Measurements from ENCODE around the gene ABI3.
"Not testable (repeated sequence)": the region's sequence is repeated elsewhere in the genome, so short reads cannot be mapped to it uniquely, and the experiment has no call there.

ABI3 gene

GRCh38 chr17:49210158-49211029, at the start of gene ABI3, which contains the start of gene GNGT2:
Gene ABI3, plus strand, starts transcription at chr17:49210707. Its CDS starts 18 bp downstream, at chr17:49210725.
Gene GNGT2, minus strand, starts transcription at chr17:49210574. Its CDS starts 3,152 bp downstream, at chr17:49207422.
- H3K9ac ChIP-seq (ENCODE audit: low read depth in 1 of 2, low read length in 2 of 2): peak within 1 kb of the TSS; percentile 50 to 51
- H3K27me3 ChIP-seq (ENCODE audit: control insufficient read depth in 1 of 2, insufficient read depth in 2 of 2, low read length in 2 of 2): peaks cover 4 to 5% of the 10 kb centered on the region in 2 donors
- no peaks in the 10 kb centered on the region for H3K9me3 ChIP-seq (ENCODE audit: control insufficient read depth in 1 of 2, low read length in 2 of 2)
- H3K36me3 ChIP-seq (ENCODE audit: control insufficient read depth in 1 of 2, insufficient read depth in 2 of 2, low read length in 2 of 2): no peaks in the 10 kb centered on the region
- peaks cover 17 to 23% of the 10 kb centered on the region in 2 donors for H3K4me1 ChIP-seq (ENCODE audit: control insufficient read depth in 1 of 2, insufficient read depth in 2 of 2, low read length in 2 of 2)
- peak within 1 kb of the TSS; percentile 62 to 71 for H3K4me3 ChIP-seq (ENCODE audit: low read depth in 1 of 2, low read length in 2 of 2)
- peak within 1 kb of the TSS; percentile 56 for H3K27ac ChIP-seq (ENCODE audit: low read depth, low read length)

- Histone ChIP-seq H3K27ac (ENCODE audit: low read depth, low read length) (no peak overlapping the region), H3K9me3 (ENCODE audit: control insufficient read depth in 1 of 2, low read length in 2 of 2) (no peaks in the 10 kb centered on the region), H3K4me1 (ENCODE audit: control insufficient read depth in 1 of 2, insufficient read depth in 2 of 2, low read length in 2 of 2) (no peaks in the 10 kb centered on the region), H3K9ac (ENCODE audit: low read depth in 1 of 2, low read length in 2 of 2) (no peak overlapping the region), H3K27me3 (ENCODE audit: control insufficient read depth in 1 of 2, insufficient read depth in 2 of 2, low read length in 2 of 2) (peaks cover 9 to 20% of the 10 kb centered on the region in 2 donors), H3K4me3 (ENCODE audit: low read depth in 1 of 2, low read length in 2 of 2) (no peak overlapping the region), H3K36me3 (ENCODE audit: control insufficient read depth in 1 of 2, insufficient read depth in 2 of 2, low read length in 2 of 2) (no peaks in the 10 kb centered on the region)
These were observed 47.6 kb upstream of the ABI3 start for GRCh38 chr17:49162866-49163265.

GRCh38 chr17:49165143-49165542, 45.4 kb upstream of the ABI3 start:
- H3K27ac ChIP-seq (ENCODE audit: low read depth, low read length): no peak overlapping the region
- H3K36me3 ChIP-seq (ENCODE audit: control insufficient read depth in 1 of 2, insufficient read depth in 2 of 2, low read length in 2 of 2): no peaks in the 10 kb centered on the region
- no peak overlapping the region for H3K9ac ChIP-seq (ENCODE audit: low read depth in 1 of 2, low read length in 2 of 2)
- no peak overlapping the region for H3K4me3 ChIP-seq (ENCODE audit: low read depth in 1 of 2, low read length in 2 of 2)
- peaks cover 16 to 27% of the 10 kb centered on the region in 2 donors for H3K27me3 ChIP-seq (ENCODE audit: control insufficient read depth in 1 of 2, insufficient read depth in 2 of 2, low read length in 2 of 2)
- H3K4me1 ChIP-seq (ENCODE audit: control insufficient read depth in 1 of 2, insufficient read depth in 2 of 2, low read length in 2 of 2): no peaks in the 10 kb centered on the region
- no peaks in the 10 kb centered on the region for H3K9me3 ChIP-seq (ENCODE audit: control insufficient read depth in 1 of 2, low read length in 2 of 2)

GRCh38 chr17:49168706-49169105, 41.8 kb upstream of the ABI3 start:
- Histone ChIP-seq H3K9ac (ENCODE audit: low read depth in 1 of 2, low read length in 2 of 2) (no peak overlapping the region), H3K27me3 (ENCODE audit: control insufficient read depth in 1 of 2, insufficient read depth in 2 of 2, low read length in 2 of 2) (peaks cover 19 to 22% of the 10 kb centered on the region in 2 donors), H3K9me3 (ENCODE audit: control insufficient read depth in 1 of 2, low read length in 2 of 2) (no peaks in the 10 kb centered on the region), H3K4me1 (ENCODE audit: control insufficient read depth in 1 of 2, insufficient read depth in 2 of 2, low read length in 2 of 2) (no peaks in the 10 kb centered on the region), H3K4me3 (ENCODE audit: low read depth in 1 of 2, low read length in 2 of 2) (no peak overlapping the region), H3K36me3 (ENCODE audit: control insufficient read depth in 1 of 2, insufficient read depth in 2 of 2, low read length in 2 of 2) (no peaks in the 10 kb centered on the region), H3K27ac (ENCODE audit: low read depth, low read length) (no peak overlapping the region)

- Histone ChIP-seq H3K27me3 (ENCODE audit: control insufficient read depth in 1 of 2, insufficient read depth in 2 of 2, low read length in 2 of 2) (peaks cover 19 to 22% of the 10 kb centered on the region in 2 donors), H3K36me3 (ENCODE audit: control insufficient read depth in 1 of 2, insufficient read depth in 2 of 2, low read length in 2 of 2) (no peaks in the 10 kb centered on the region), H3K4me3 (ENCODE audit: low read depth in 1 of 2, low read length in 2 of 2) (no peak overlapping the region), H3K9me3 (ENCODE audit: control insufficient read depth in 1 of 2, low read length in 2 of 2) (peaks cover 0 to under 1% of the 10 kb centered on the region in 2 donors), H3K27ac (ENCODE audit: low read depth, low read length) (no peak overlapping the region), H3K9ac (ENCODE audit: low read depth in 1 of 2, low read length in 2 of 2) (no peak overlapping the region), H3K4me1 (ENCODE audit: control insufficient read depth in 1 of 2, insufficient read depth in 2 of 2, low read length in 2 of 2) (no peaks in the 10 kb centered on the region)
These were observed 40.3 kb upstream of the ABI3 start for GRCh38 chr17:49170216-49170615.

GRCh38 chr17:49170711-49171110, 39.8 kb upstream of the ABI3 start:
- not testable (repeated sequence) for H3K27ac ChIP-seq (ENCODE audit: low read depth, low read length); H3K4me3 ChIP-seq (ENCODE audit: low read depth in 1 of 2, low read length in 2 of 2); H3K4me1 ChIP-seq (ENCODE audit: control insufficient read depth in 1 of 2, insufficient read depth in 2 of 2, low read length in 2 of 2); H3K9ac ChIP-seq (ENCODE audit: low read depth in 1 of 2, low read length in 2 of 2); H3K9me3 ChIP-seq (ENCODE audit: control insufficient read depth in 1 of 2, low read length in 2 of 2); H3K36me3 ChIP-seq (ENCODE audit: control insufficient read depth in 1 of 2, insufficient read depth in 2 of 2, low read length in 2 of 2)
- peaks cover 19 to 22% of the 10 kb centered on the region in 2 donors for H3K27me3 ChIP-seq (ENCODE audit: control insufficient read depth in 1 of 2, insufficient read depth in 2 of 2, low read length in 2 of 2)

- peaks cover 15 to 23% of the 10 kb centered on the region in 2 donors for H3K9me3 ChIP-seq (ENCODE audit: control insufficient read depth in 1 of 2, low read length in 2 of 2)
- not testable (repeated sequence) for H3K27me3 ChIP-seq (ENCODE audit: control insufficient read depth in 1 of 2, insufficient read depth in 2 of 2, low read length in 2 of 2); H3K4me1 ChIP-seq (ENCODE audit: control insufficient read depth in 1 of 2, insufficient read depth in 2 of 2, low read length in 2 of 2); H3K36me3 ChIP-seq (ENCODE audit: control insufficient read depth in 1 of 2, insufficient read depth in 2 of 2, low read length in 2 of 2); H3K27ac ChIP-seq (ENCODE audit: low read depth, low read length); H3K9ac ChIP-seq (ENCODE audit: low read depth in 1 of 2, low read length in 2 of 2); H3K4me3 ChIP-seq (ENCODE audit: low read depth in 1 of 2, low read length in 2 of 2)
These were observed 34.5 kb upstream of the ABI3 start for GRCh38 chr17:49175978-49176377.

GRCh38 chr17:49180303-49180702, 30.2 kb upstream of the ABI3 start:
- Histone ChIP-seq H3K27me3 (ENCODE audit: control insufficient read depth in 1 of 2, insufficient read depth in 2 of 2, low read length in 2 of 2) (no peaks in the 10 kb centered on the region), H3K9me3 (ENCODE audit: control insufficient read depth in 1 of 2, low read length in 2 of 2) (peaks cover 14 to 34% of the 10 kb centered on the region in 2 donors), H3K27ac (ENCODE audit: low read depth, low read length) (no peak overlapping the region), H3K36me3 (ENCODE audit: control insufficient read depth in 1 of 2, insufficient read depth in 2 of 2, low read length in 2 of 2) (no peaks in the 10 kb centered on the region), H3K4me1 (ENCODE audit: control insufficient read depth in 1 of 2, insufficient read depth in 2 of 2, low read length in 2 of 2) (no peaks in the 10 kb centered on the region), H3K4me3 (ENCODE audit: low read depth in 1 of 2, low read length in 2 of 2) (no peak overlapping the region), H3K9ac (ENCODE audit: low read depth in 1 of 2, low read length in 2 of 2) (no peak overlapping the region)

- no peak overlapping the region for H3K4me3 ChIP-seq (ENCODE audit: low read depth in 1 of 2, low read length in 2 of 2)
- peaks cover 6 to 26% of the 10 kb centered on the region in 2 donors for H3K9me3 ChIP-seq (ENCODE audit: control insufficient read depth in 1 of 2, low read length in 2 of 2)
- no peaks in the 10 kb centered on the region for H3K4me1 ChIP-seq (ENCODE audit: control insufficient read depth in 1 of 2, insufficient read depth in 2 of 2, low read length in 2 of 2)
- no peaks in the 10 kb centered on the region for H3K27me3 ChIP-seq (ENCODE audit: control insufficient read depth in 1 of 2, insufficient read depth in 2 of 2, low read length in 2 of 2)
- H3K36me3 ChIP-seq (ENCODE audit: control insufficient read depth in 1 of 2, insufficient read depth in 2 of 2, low read length in 2 of 2): no peaks in the 10 kb centered on the region
- H3K27ac ChIP-seq (ENCODE audit: low read depth, low read length): no peak overlapping the region
- H3K9ac ChIP-seq (ENCODE audit: low read depth in 1 of 2, low read length in 2 of 2): no peak overlapping the region
These were observed 29.4 kb upstream of the ABI3 start for GRCh38 chr17:49180998-49181635.

- Histone ChIP-seq H3K27ac (ENCODE audit: low read depth, low read length) (no peak overlapping the region), H3K36me3 (ENCODE audit: control insufficient read depth in 1 of 2, insufficient read depth in 2 of 2, low read length in 2 of 2) (no peaks in the 10 kb centered on the region), H3K9me3 (ENCODE audit: control insufficient read depth in 1 of 2, low read length in 2 of 2) (peaks cover 0 to 11% of the 10 kb centered on the region in 2 donors), H3K9ac (ENCODE audit: low read depth in 1 of 2, low read length in 2 of 2) (no peak overlapping the region), H3K27me3 (ENCODE audit: control insufficient read depth in 1 of 2, insufficient read depth in 2 of 2, low read length in 2 of 2) (no peaks in the 10 kb centered on the region), H3K4me3 (ENCODE audit: low read depth in 1 of 2, low read length in 2 of 2) (no peak overlapping the region), H3K4me1 (ENCODE audit: control insufficient read depth in 1 of 2, insufficient read depth in 2 of 2, low read length in 2 of 2) (no peaks in the 10 kb centered on the region)
These were observed 27.2 kb upstream of the ABI3 start for GRCh38 chr17:49183341-49183740.
